SK-N-SH (cell line): ENCODE measurements around the gene KRTAP5-3. TPM values are rescaled to one million over a fixed set of nuclear protein-coding genes. Genes with fewer than 3 reads are reported as not detected.

ENCODE experiments used
- CTCF ChIA-PET: fragments of 300-600, 350-600 bp; formaldehyde crosslinking; extraction: SDS; loops from one replicate; lab custom pipeline; 2021; lab: Yijun Ruan, JAX
- POLR2A ChIA-PET: fragments of 350-600 bp; sonication (Branson Sonifier 250); formaldehyde crosslinking; extraction: SDS; loops from one replicate; lab custom pipeline; 2020; ENCODE audit warnings: antibody characterized with exemption, inconsistent platforms; lab: Yijun Ruan, JAX
- DNase-seq: peaks from one replicate; pipeline ENCODE4 v3.0.0; 2012
- H2AFZ ChIP-seq: fragments of 200-600 bp; sonication (generic); 2 replicates; pipeline ENCODE4 v1.8.1; 2016; ENCODE audit warnings: antibody characterized with exemption, mild to moderate bottlenecking, low read depth
- H3F3A ChIP-seq: fragments of 200-600 bp; sonication (generic); replicated peaks from 2 replicates; pipeline ENCODE3; 2016; ENCODE audit warnings: antibody characterized with exemption, mild to moderate bottlenecking; ENCODE audit not compliant: insufficient read depth
- H3K27ac ChIP-seq, 2 experiments: fragments of 200-500 bp in 1 of 2; fragments of 200-600 bp in 1 of 2; sonication (Bioruptor generic) in 1 of 2; sonication (generic), shearing (Covaris generic) in 1 of 2; 2 replicates each; pipeline versions ENCODE4 v1.5.1 to v1.6.1; 2014 to 2016; ENCODE audit warnings: low read depth in 2 of 2, inconsistent platforms in 1 of 2, low read length in 1 of 2, mild to moderate bottlenecking in 1 of 2, mixed read lengths in 1 of 2
- H3K27me3 ChIP-seq: fragments of 200-600 bp; sonication (generic), shearing (Covaris generic); 2 replicates; pipeline ENCODE4 v1.6.1; 2016; ENCODE audit warnings: mixed run types; ENCODE audit not compliant: insufficient read depth
- H3K36me3 ChIP-seq, 2 experiments: fragments of 200-500 bp in 1 of 2; fragments of 200-600 bp in 1 of 2; sonication (Bioruptor generic) in 1 of 2; sonication (generic) in 1 of 2; replicated peaks in 1 of 2; 2 replicates each; pipeline versions ENCODE3 to v1.5.1; 2014 to 2016; ENCODE audit warnings: low read length in 1 of 2, mild to moderate bottlenecking in 1 of 2; ENCODE audit not compliant: insufficient read depth in 2 of 2, control insufficient read depth in 1 of 2
- H3K4me1 ChIP-seq, 2 experiments: fragments of 200-500 bp in 1 of 2; fragments of 200-600 bp in 1 of 2; sonication (Bioruptor generic) in 1 of 2; sonication (generic), shearing (Covaris generic) in 1 of 2; 2 replicates each; pipeline versions ENCODE4 v1.5.1 to v1.6.1; 2014 to 2016; ENCODE audit warnings: low read depth in 1 of 2, low read length in 1 of 2, mixed run types in 1 of 2; ENCODE audit not compliant: insufficient read depth in 2 of 2, control insufficient read depth in 1 of 2
- H3K4me2 ChIP-seq: fragments of 200-600 bp; sonication (generic), shearing (Covaris generic); 2 replicates; pipeline ENCODE4 v1.6.1; 2017; ENCODE audit warnings: mixed run types
- H3K4me3 ChIP-seq, 2 experiments: fragments of 200-500 bp in 1 of 2; fragments of 200-600 bp in 1 of 2; sonication (Bioruptor generic) in 1 of 2; sonication (generic), shearing (Covaris generic) in 1 of 2; 2 replicates each; pipeline versions ENCODE4 v1.5.1 to v1.8.1; 2014 to 2016; ENCODE audit warnings: low read depth in 2 of 2, inconsistent platforms in 1 of 2, low read length in 1 of 2, mild to moderate bottlenecking in 1 of 2, mixed read lengths in 1 of 2, moderate library complexity in 1 of 2
- H3K79me2 ChIP-seq: fragments of 200-600 bp; sonication (generic); 2 replicates; pipeline ENCODE4 v1.8.1; 2017; ENCODE audit warnings: mild to moderate bottlenecking; ENCODE audit not compliant: insufficient read depth
- H3K9ac ChIP-seq: fragments of 200-600 bp; sonication (generic); 2 replicates; pipeline ENCODE4 v1.6.1; 2017; ENCODE audit warnings: mixed run types
- H3K9me2 ChIP-seq: fragments of 200-600 bp; sonication (generic); 2 replicates; pipeline ENCODE4 v1.6.1; 2017; ENCODE audit warnings: mixed run types
- H3K9me3 ChIP-seq: fragments of 200-600 bp; sonication (generic); 2 replicates; pipeline ENCODE4 v1.6.1; 2017; ENCODE audit warnings: mixed run types, mild to moderate bottlenecking, moderate library complexity
- H4K20me1 ChIP-seq: fragments of 200-600 bp; sonication (generic); 2 replicates; pipeline ENCODE4 v1.6.1; 2017; ENCODE audit warnings: mild to moderate bottlenecking, mixed run types; ENCODE audit not compliant: insufficient read depth
- FOXJ3 ChIP-seq: sonication (generic); formaldehyde crosslinking; IDR thresholded peaks from 2 replicates; pipeline ENCODE4 v1.5.1; 2020; ENCODE audit warnings: mild to moderate bottlenecking, missing genetic modification reagents
- GABPA ChIP-seq: IDR thresholded peaks from 2 replicates; pipeline ENCODE4 v1.4.0; 2012; ENCODE audit warnings: low read depth, mild to moderate bottlenecking
- NFIC ChIP-seq: IDR thresholded peaks from 2 replicates; pipeline ENCODE4 v1.4.0; 2012; ENCODE audit warnings: borderline replicate concordance
- RCOR1 ChIP-seq: fragments of 150-350 bp; IDR thresholded peaks from 2 replicates; pipeline ENCODE4 v1.6.1; 2017; ENCODE audit warnings: antibody characterized with exemption, low read length
- SIN3A ChIP-seq: IDR thresholded peaks from 2 replicates; pipeline ENCODE4 v1.6.1; 2012; ENCODE audit warnings: low read depth, mild to moderate bottlenecking, low read length, moderate library complexity, borderline replicate concordance
- SMC3 ChIP-seq: IDR thresholded peaks from 2 replicates; pipeline ENCODE4 v1.6.1; 2012; ENCODE audit warnings: low read depth, low read length, improper control_type of control experiment
- WGBS: methylation state at CpG from one replicate; pipeline ENCODE4 v1.1.6; 2017; ENCODE audit warnings: low lambda C conversion rate; 5-methylcytosine and 5-hydroxymethylcytosine counted together
- polyA plus RNA-seq, 3 experiments: library from polyadenylated mRNA; depleted of rRNA; stranded (reverse); fragments of >200 nt; gene quantifications; 2 replicates each; pipeline ENCODE4 v1.2.3, GENCODE V29; 2012
- TF ChIP-seq, protein P1 (sequence below): IDR thresholded peaks from 2 replicates; pipeline ENCODE4 v1.4.0; 2012; ENCODE audit warnings: low read depth, borderline replicate concordance
- TF ChIP-seq, protein P2 (sequence below): fragments of 150-350 bp; IDR thresholded peaks from 2 replicates; pipeline ENCODE4 v1.6.1; 2017; ENCODE audit warnings: antibody characterized with exemption, low read length, low read depth, borderline replicate concordance
- TF ChIP-seq, protein P3 (sequence below): IDR thresholded peaks from 2 replicates; pipeline ENCODE4 v1.6.1; 2012; ENCODE audit warnings: mild to moderate bottlenecking, low read depth, low read length, moderate library complexity
- TF ChIP-seq, protein P4 (sequence below): IDR thresholded peaks from 2 replicates; pipeline ENCODE4 v1.4.0; 2012; ENCODE audit warnings: low read depth

Gene KRTAP5-3
- polyA plus RNA-seq, 1 of the 3 experiments (the other 2 are of a cell fraction) = not detected

DNA sequence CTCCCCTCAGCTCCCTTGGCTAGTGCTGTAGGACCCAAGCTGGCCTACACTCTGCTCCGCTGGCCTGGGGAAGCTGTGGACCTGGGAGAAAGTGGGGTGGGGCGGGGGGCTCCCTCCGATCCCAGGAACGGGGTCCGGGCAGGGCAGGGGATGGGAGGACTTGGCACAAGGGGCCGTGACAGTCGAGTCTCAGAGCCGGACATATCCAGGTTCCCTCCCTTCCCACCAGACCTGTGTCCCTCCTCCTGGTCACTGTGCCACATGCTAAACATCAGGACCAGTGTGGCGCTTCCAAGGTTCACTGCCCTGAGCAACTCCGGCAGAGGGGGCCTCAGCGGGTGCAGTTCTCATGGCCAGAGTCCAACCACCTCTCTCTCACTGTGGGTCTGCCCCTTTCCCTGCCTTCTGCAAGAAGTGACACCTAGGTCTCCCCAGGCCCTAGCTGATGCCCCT, 38.2 kb downstream of the KRTAP5-3 start:
- ChIA-PET POLR2A (no interaction called here), CTCF (interaction anchor here (1.2 to 18.1 kb wide), 4 partner anchors 18 to 83 kb away, joined by 3 to 398 read pairs (median 4); no protein-coding TSS in a partner anchor)
- Histone ChIP-seq H3K4me3 (peak overlapping the region in 1 of 2 experiments; percentile 57; a peak in 1 of 4 replicates), H3K9me2 (no peaks in the 10 kb centered on the region), H3K9me3 (no peaks in the 10 kb centered on the region), H4K20me1 (peaks cover 23% of the 10 kb centered on the region), H3K27me3 (peaks cover 4% of the 10 kb centered on the region; the same call in 1 of the 2 replicates), H3K27ac (no peak overlapping the region), H2AFZ (no peak overlapping the region), H3K4me1 (peaks cover 0 to 36% of the 10 kb centered on the region in 2 experiments; a peak in 1 of 4 replicates), H3F3A (no peaks in the 10 kb centered on the region), H3K4me2 (no peak overlapping the region), H3K79me2 (no peaks in the 10 kb centered on the region), H3K36me3 (no peaks in the 10 kb centered on the region), H3K9ac (no peak overlapping the region)
- TF ChIP-seq, protein P1, sequence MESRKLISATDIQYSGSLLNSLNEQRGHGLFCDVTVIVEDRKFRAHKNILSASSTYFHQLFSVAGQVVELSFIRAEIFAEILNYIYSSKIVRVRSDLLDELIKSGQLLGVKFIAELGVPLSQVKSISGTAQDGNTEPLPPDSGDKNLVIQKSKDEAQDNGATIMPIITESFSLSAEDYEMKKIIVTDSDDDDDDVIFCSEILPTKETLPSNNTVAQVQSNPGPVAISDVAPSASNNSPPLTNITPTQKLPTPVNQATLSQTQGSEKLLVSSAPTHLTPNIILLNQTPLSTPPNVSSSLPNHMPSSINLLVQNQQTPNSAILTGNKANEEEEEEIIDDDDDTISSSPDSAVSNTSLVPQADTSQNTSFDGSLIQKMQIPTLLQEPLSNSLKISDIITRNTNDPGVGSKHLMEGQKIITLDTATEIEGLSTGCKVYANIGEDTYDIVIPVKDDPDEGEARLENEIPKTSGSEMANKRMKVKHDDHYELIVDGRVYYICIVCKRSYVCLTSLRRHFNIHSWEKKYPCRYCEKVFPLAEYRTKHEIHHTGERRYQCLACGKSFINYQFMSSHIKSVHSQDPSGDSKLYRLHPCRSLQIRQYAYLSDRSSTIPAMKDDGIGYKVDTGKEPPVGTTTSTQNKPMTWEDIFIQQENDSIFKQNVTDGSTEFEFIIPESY = no peak
- TF ChIP-seq RCOR1 = no peak
- TF ChIP-seq SIN3A = no peak
- no peak for TF ChIP-seq FOXJ3
- no peak for TF ChIP-seq NFIC
- TF ChIP-seq GABPA = no peak
- TF ChIP-seq, protein P2, sequence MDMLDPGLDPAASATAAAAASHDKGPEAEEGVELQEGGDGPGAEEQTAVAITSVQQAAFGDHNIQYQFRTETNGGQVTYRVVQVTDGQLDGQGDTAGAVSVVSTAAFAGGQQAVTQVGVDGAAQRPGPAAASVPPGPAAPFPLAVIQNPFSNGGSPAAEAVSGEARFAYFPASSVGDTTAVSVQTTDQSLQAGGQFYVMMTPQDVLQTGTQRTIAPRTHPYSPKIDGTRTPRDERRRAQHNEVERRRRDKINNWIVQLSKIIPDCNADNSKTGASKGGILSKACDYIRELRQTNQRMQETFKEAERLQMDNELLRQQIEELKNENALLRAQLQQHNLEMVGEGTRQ = no peak
- TF ChIP-seq, protein P3, sequence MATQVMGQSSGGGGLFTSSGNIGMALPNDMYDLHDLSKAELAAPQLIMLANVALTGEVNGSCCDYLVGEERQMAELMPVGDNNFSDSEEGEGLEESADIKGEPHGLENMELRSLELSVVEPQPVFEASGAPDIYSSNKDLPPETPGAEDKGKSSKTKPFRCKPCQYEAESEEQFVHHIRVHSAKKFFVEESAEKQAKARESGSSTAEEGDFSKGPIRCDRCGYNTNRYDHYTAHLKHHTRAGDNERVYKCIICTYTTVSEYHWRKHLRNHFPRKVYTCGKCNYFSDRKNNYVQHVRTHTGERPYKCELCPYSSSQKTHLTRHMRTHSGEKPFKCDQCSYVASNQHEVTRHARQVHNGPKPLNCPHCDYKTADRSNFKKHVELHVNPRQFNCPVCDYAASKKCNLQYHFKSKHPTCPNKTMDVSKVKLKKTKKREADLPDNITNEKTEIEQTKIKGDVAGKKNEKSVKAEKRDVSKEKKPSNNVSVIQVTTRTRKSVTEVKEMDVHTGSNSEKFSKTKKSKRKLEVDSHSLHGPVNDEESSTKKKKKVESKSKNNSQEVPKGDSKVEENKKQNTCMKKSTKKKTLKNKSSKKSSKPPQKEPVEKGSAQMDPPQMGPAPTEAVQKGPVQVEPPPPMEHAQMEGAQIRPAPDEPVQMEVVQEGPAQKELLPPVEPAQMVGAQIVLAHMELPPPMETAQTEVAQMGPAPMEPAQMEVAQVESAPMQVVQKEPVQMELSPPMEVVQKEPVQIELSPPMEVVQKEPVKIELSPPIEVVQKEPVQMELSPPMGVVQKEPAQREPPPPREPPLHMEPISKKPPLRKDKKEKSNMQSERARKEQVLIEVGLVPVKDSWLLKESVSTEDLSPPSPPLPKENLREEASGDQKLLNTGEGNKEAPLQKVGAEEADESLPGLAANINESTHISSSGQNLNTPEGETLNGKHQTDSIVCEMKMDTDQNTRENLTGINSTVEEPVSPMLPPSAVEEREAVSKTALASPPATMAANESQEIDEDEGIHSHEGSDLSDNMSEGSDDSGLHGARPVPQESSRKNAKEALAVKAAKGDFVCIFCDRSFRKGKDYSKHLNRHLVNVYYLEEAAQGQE = no peak
- TF ChIP-seq SMC3 = no peak
- DNase-seq = peak; percentile 24
- WGBS = 93% methylated on average over 3 of the region's 11 CpGs

DNA sequence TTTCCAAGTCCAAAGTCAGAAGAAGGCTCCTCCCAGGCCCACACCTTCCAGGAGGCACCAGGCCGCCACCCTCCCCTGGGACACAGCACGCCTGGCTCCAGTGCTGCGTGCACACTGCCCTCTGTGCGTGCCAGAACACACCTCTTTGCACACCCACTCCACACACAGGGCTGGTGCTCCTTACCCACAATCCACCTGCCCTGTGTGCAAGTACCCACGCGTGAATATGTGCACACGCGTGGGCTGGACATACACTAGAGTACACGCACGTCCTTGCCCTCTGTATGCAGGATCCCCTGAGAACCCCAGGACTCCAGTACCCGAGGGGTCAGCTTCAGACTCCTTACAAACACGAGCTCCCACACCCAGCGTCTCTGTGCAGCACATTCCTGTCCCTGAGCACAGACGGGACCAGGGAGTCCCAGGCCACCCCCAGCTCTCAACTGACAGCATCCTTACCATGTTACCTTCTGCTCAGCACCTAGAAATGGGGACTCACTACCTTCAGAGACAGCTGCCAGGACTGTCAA, 38.9 kb downstream of the KRTAP5-3 start:
- H3K27me3 ChIP-seq = peaks cover 4% of the 10 kb centered on the region; the same call in 1 of the 2 replicates
- H3K36me3 ChIP-seq = no peaks in the 10 kb centered on the region
- ChIA-PET POLR2A (interaction anchor here (0.6 to 1.2 kb wide), 2 partner anchors 10 to 16 kb away, joined by 3 read pairs; no protein-coding TSS in a partner anchor), CTCF (interaction anchor here (1.3 to 18.1 kb wide), 3 partner anchors 17 to 27 kb away, joined by 3 to 398 read pairs (median 5); no protein-coding TSS in a partner anchor)
- peaks cover 0 to 41% of the 10 kb centered on the region in 2 experiments; a peak in 1 of 4 replicates for H3K4me1 ChIP-seq
- no peak for DNase-seq
- no peak overlapping the region for H3K4me3 ChIP-seq
- no peaks in the 10 kb centered on the region for H3K79me2 ChIP-seq
- no peaks in the 10 kb centered on the region for H3K9me3 ChIP-seq
- H4K20me1 ChIP-seq = peaks cover 23% of the 10 kb centered on the region
- no peaks in the 10 kb centered on the region for H3K9me2 ChIP-seq
- no peak overlapping the region for H3K4me2 ChIP-seq
- H3K9ac ChIP-seq = no peak overlapping the region
- H3F3A ChIP-seq = no peaks in the 10 kb centered on the region
- H2AFZ ChIP-seq = no peak overlapping the region
- H3K27ac ChIP-seq = no peak overlapping the region
- TF ChIP-seq, protein P4, sequence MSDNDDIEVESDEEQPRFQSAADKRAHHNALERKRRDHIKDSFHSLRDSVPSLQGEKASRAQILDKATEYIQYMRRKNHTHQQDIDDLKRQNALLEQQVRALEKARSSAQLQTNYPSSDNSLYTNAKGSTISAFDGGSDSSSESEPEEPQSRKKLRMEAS = no peak
- TF ChIP-seq, protein P3 = no peak
- TF ChIP-seq, all 33 proteins: peak for 0
- 71% methylated on average over 12 of the region's 14 CpGs for WGBS
